SK-N-SH (cell line): ENCODE data around the gene MEF2B.

Source experiments
- CHD2 ChIP-seq: fragments of 150-350 bp; IDR thresholded peaks from 2 replicates; pipeline ENCODE4 v1.6.1; 2018; ENCODE audit warnings: low read length; ENCODE audit not compliant: partially characterized antibody
- CTCF ChIP-seq: fragments of 200-600 bp; sonication (generic); IDR thresholded peaks from 2 replicates; pipeline ENCODE4 v1.6.1; 2017; ENCODE audit warnings: antibody characterized with exemption, mild to moderate bottlenecking, moderate library complexity
- FOSL2 ChIP-seq: IDR thresholded peaks from 2 replicates; pipeline ENCODE4 v1.4.0; 2012; ENCODE audit warnings: low read depth, mild to moderate bottlenecking, moderate library complexity, borderline replicate concordance
- GABPA ChIP-seq: IDR thresholded peaks from 2 replicates; pipeline ENCODE4 v1.4.0; 2012; ENCODE audit warnings: low read depth, mild to moderate bottlenecking
- GATA2 ChIP-seq: sonication (generic); formaldehyde crosslinking; IDR thresholded peaks from 2 replicates; pipeline ENCODE4 v1.5.0; 2020; ENCODE audit warnings: mild to moderate bottlenecking, missing genetic modification reagents
- JUND ChIP-seq: IDR thresholded peaks from 2 replicates; pipeline ENCODE4 v1.4.0; 2012
- MEF2A ChIP-seq: IDR thresholded peaks from 2 replicates; pipeline ENCODE4 v1.4.0; 2012; ENCODE audit warnings: low read depth, borderline replicate concordance
- NRF1 ChIP-seq: IDR thresholded peaks from 2 replicates; pipeline ENCODE4 v1.6.1; 2012; ENCODE audit warnings: low read depth, mild to moderate bottlenecking, low read length
- RAD21 ChIP-seq: IDR thresholded peaks from 2 replicates; pipeline ENCODE4 v1.6.1; 2012; ENCODE audit warnings: mild to moderate bottlenecking, low read length
- RFX5 ChIP-seq: IDR thresholded peaks from 2 replicates; pipeline ENCODE4 v1.6.1; 2012; ENCODE audit warnings: mild to moderate bottlenecking, improper control_type of control experiment, low read length
- TAF1 ChIP-seq: IDR thresholded peaks from 2 replicates; pipeline ENCODE4 v1.6.1; 2012; ENCODE audit warnings: low read depth, mild to moderate bottlenecking, low read length, moderate library complexity, borderline replicate concordance
- TEAD4 ChIP-seq: IDR thresholded peaks from 2 replicates; pipeline ENCODE4 v1.4.0; 2012; ENCODE audit warnings: mild to moderate bottlenecking, borderline replicate concordance; ENCODE audit not compliant: insufficient read depth
- TF ChIP-seq, protein P1 (sequence below): IDR thresholded peaks from 2 replicates; pipeline ENCODE4 v1.4.0; 2012; ENCODE audit warnings: low read depth

- TF ChIP-seq MEF2A = no peak
- no peak for TF ChIP-seq GATA2 (CRISPR knock-in tag)
- TF ChIP-seq RAD21 = no peak
- TF ChIP-seq TAF1 = no peak
- no peak for TF ChIP-seq CTCF
- TF ChIP-seq NRF1 = no peak
- TF ChIP-seq TEAD4 = no peak
- TF ChIP-seq JUND = no peak
- TF ChIP-seq CHD2 = no peak
- no peak for TF ChIP-seq RFX5
- TF ChIP-seq GABPA = no peak
- no peak for TF ChIP-seq FOSL2
- TF ChIP-seq, protein P1, sequence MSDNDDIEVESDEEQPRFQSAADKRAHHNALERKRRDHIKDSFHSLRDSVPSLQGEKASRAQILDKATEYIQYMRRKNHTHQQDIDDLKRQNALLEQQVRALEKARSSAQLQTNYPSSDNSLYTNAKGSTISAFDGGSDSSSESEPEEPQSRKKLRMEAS = no peak
These were observed 34.1 kb upstream of the MEF2B start for GRCh38 chr19:19204181-19204580.
